Endothelial cell of umbilical vein (primary cell): Measurements from ENCODE around the gene CFAP45. TPM values are rescaled to one million over a fixed set of nuclear protein-coding genes. Genes with fewer than 3 reads are reported as not detected.

Source experiments
- BruUV-seq: library from RNA; stranded (reverse); fragments of 400-500 nt; replicated peaks from 2 replicates; lab custom pipeline; 2021; lab: Mats Ljungman, UMichigan
- CTCF ChIA-PET: fragments of 300-600, 350-600 bp; sonication (Branson Sonifier 250); formaldehyde crosslinking; loops from one replicate; lab custom pipeline; 2021; ENCODE audit warnings: antibody characterized with exemption, inconsistent platforms; lab: Charles Lee
- POLR2A ChIA-PET: fragments of 300-600, 350-600 bp; sonication (Branson Sonifier 250); formaldehyde crosslinking; loops from one replicate; lab custom pipeline; 2021; ENCODE audit warnings: antibody characterized with exemption, inconsistent platforms; lab: Charles Lee
- DNase-seq: peaks from one replicate; pipeline ENCODE4 v3.0.0-alpha.2; 2011; ENCODE audit warnings: low read depth, low spot score
- FAIRE-seq: peaks from 2 replicates; lab custom pipeline; 2011; peaks lifted over from hg19 to GRCh38; lab: Jason Lieb, UNC
- H2AFZ ChIP-seq: 2 replicates; pipeline ENCODE4 v1.6.0; 2012; ENCODE audit warnings: low read depth, low read length, control low read depth, inconsistent platforms
- H3K27ac ChIP-seq: 2 replicates; pipeline ENCODE4 v1.5.1; 2011; ENCODE audit warnings: low read depth, mild to moderate bottlenecking, control low read depth, low read length, moderate library complexity; ENCODE audit not compliant: insufficient read depth
- H3K27me3 ChIP-seq, 2 experiments: 2 replicates each; pipeline versions ENCODE4 v1.6.0 to v1.6.1; 2011; ENCODE audit warnings: low read length in 2 of 2, mixed read lengths in 1 of 2; ENCODE audit not compliant: control insufficient read depth in 2 of 2, insufficient read depth in 2 of 2
- H3K36me3 ChIP-seq, 2 experiments: 2 replicates in 1 of 2; 3 replicates in 1 of 2; pipeline ENCODE4 v1.5.1; 2011; ENCODE audit warnings: low read length in 2 of 2, mild to moderate bottlenecking in 1 of 2, moderate library complexity in 1 of 2; ENCODE audit not compliant: control insufficient read depth in 2 of 2, insufficient read depth in 2 of 2; ENCODE audit errors: extremely low read depth in 1 of 2
- H3K4me1 ChIP-seq: 3 replicates; pipeline ENCODE4 v1.5.1; 2011; ENCODE audit warnings: mild to moderate bottlenecking, low read length; ENCODE audit not compliant: control insufficient read depth, insufficient read depth; ENCODE audit errors: extremely low read depth
- H3K4me2 ChIP-seq: 2 replicates; pipeline ENCODE4 v1.6.1; 2011; ENCODE audit warnings: low read length, control low read depth, mixed read lengths; ENCODE audit not compliant: insufficient read depth
- H3K4me3 ChIP-seq, 3 experiments: fragments of 200-600 bp in 1 of 3; sonication (generic), shearing (Covaris generic) in 1 of 3; replicated peaks in 1 of 3; 2 replicates each; pipeline ENCODE4 v1.5.1; 2011 to 2016; ENCODE audit warnings: control low read depth in 3 of 3, low read length in 3 of 3, mild to moderate bottlenecking in 2 of 3, inconsistent platforms in 1 of 3, low read depth in 1 of 3, moderate library complexity in 1 of 3; ENCODE audit not compliant: insufficient read depth in 1 of 3
- H3K79me2 ChIP-seq: 2 replicates; pipeline ENCODE4 v1.6.0; 2012; ENCODE audit warnings: low read length, inconsistent platforms; ENCODE audit not compliant: control insufficient read depth, insufficient read depth
- H3K9ac ChIP-seq: replicated peaks from 2 replicates; pipeline ENCODE3; 2011; ENCODE audit warnings: low read length, control low read depth; ENCODE audit not compliant: insufficient read depth; ENCODE audit errors: extremely low read depth
- H3K9me1 ChIP-seq: replicated peaks from 3 replicates; pipeline ENCODE4 v1.6.0; 2011; ENCODE audit warnings: mild to moderate bottlenecking, low read length; ENCODE audit not compliant: control insufficient read depth, insufficient read depth; ENCODE audit errors: extremely low read depth
- H3K9me3 ChIP-seq: replicated peaks from 2 replicates; pipeline ENCODE4 v1.5.1; 2012; ENCODE audit warnings: low read length, inconsistent platforms; ENCODE audit not compliant: control insufficient read depth, insufficient read depth
- H4K20me1 ChIP-seq: replicated peaks from 2 replicates; pipeline ENCODE3; 2011; ENCODE audit warnings: mild to moderate bottlenecking, low read length; ENCODE audit not compliant: control insufficient read depth, insufficient read depth; ENCODE audit errors: extremely low read depth
- EZH2 ChIP-seq: IDR thresholded peaks from 2 replicates; pipeline ENCODE4 v1.6.1; 2012; ENCODE audit warnings: borderline replicate concordance, low read depth, mild to moderate bottlenecking, moderate library complexity, low read length, inconsistent platforms; ENCODE audit not compliant: severe bottlenecking
- FOS ChIP-seq: IDR thresholded peaks from 2 replicates; pipeline ENCODE4 v1.6.1; 2011; ENCODE audit warnings: mild to moderate bottlenecking, low read length, moderate library complexity, borderline replicate concordance; ENCODE audit not compliant: insufficient read depth
- GATA2 ChIP-seq: IDR thresholded peaks from 2 replicates; pipeline ENCODE4 v1.7.0; 2011; ENCODE audit warnings: low read depth, mild to moderate bottlenecking, moderate library complexity, mixed read lengths, low read length; ENCODE audit not compliant: insufficient read length, insufficient read depth
- JUN ChIP-seq: IDR thresholded peaks from 2 replicates; pipeline ENCODE4 v1.6.1; 2011; ENCODE audit warnings: borderline replicate concordance, low read depth; ENCODE audit not compliant: insufficient read length, insufficient read depth
- MYC ChIP-seq: IDR thresholded peaks from one replicate; pipeline ENCODE4 v1.6.1; 2011; ENCODE audit warnings: mild to moderate bottlenecking, low read depth, low read length
- POLR2A ChIP-seq: IDR thresholded peaks from 2 replicates; pipeline ENCODE4 v1.6.1; 2012; ENCODE audit warnings: low read depth, mild to moderate bottlenecking, control low read depth, low read length
- POLR2AphosphoS5 ChIP-seq: IDR thresholded peaks from 2 replicates; pipeline ENCODE4 v1.6.1; 2012; ENCODE audit warnings: low read depth, mild to moderate bottlenecking, control low read depth, low read length, moderate library complexity; ENCODE audit not compliant: insufficient read depth
- dilution Hi-C: fragments of 300-500 bp; cut with MboI; formaldehyde crosslinking; loops from one replicate; pipeline ENCODE4 v1.15.0; 2019; ENCODE audit warnings: low sequenced_read_pairs; ENCODE audit not compliant: extremely low pct_ligation_motif_present
- intact Hi-C: fragments of 100-400 bp; cut with micrococcal nuclease; formaldehyde crosslinking; loops from one replicate; pipeline ENCODE4 v1.10.0; 2022
- polyA plus RNA-seq, 4 experiments: library from polyadenylated mRNA; depleted of rRNA in 3 of 4; stranded (reverse) in 3 of 4; unstranded in 1 of 4; fragments of >200 nt; gene quantifications; 2 replicates each; pipeline versions ENCODE4 v1.2.1 to v1.2.3, GENCODE V29; 2011 to 2012; ENCODE audit warnings: missing spikeins in 1 of 4
- total RNA-seq: library from RNA; stranded (reverse); gene quantifications from 2 replicates; pipeline ENCODE4 v1.2.3, GENCODE V29; 2021
- TF ChIP-seq, protein P1 (sequence below), 2 donors: IDR thresholded peaks; 1 replicate in 1 of 2; 2 replicates in 1 of 2; pipeline ENCODE4 v1.5.1; 2011; ENCODE audit warnings: low read length in 2 of 2, mild to moderate bottlenecking in 2 of 2, moderate library complexity in 2 of 2, control low read depth in 1 of 2, inconsistent platforms in 1 of 2, low read depth in 1 of 2; ENCODE audit not compliant: insufficient read depth in 1 of 2; ENCODE audit errors: extremely low read depth in 1 of 2
- TF ChIP-seq, protein P2 (sequence below): IDR thresholded peaks from 2 replicates; pipeline ENCODE4 v1.6.1; 2011; ENCODE audit not compliant: insufficient read depth, insufficient read length

CFAP45 gene
- total and polyA plus RNA-seq, 2 donors (not counting 3 experiments of a cell fraction or from before 2014, with no cell fraction given): 0.25 to 2.5 TPM

DNA sequence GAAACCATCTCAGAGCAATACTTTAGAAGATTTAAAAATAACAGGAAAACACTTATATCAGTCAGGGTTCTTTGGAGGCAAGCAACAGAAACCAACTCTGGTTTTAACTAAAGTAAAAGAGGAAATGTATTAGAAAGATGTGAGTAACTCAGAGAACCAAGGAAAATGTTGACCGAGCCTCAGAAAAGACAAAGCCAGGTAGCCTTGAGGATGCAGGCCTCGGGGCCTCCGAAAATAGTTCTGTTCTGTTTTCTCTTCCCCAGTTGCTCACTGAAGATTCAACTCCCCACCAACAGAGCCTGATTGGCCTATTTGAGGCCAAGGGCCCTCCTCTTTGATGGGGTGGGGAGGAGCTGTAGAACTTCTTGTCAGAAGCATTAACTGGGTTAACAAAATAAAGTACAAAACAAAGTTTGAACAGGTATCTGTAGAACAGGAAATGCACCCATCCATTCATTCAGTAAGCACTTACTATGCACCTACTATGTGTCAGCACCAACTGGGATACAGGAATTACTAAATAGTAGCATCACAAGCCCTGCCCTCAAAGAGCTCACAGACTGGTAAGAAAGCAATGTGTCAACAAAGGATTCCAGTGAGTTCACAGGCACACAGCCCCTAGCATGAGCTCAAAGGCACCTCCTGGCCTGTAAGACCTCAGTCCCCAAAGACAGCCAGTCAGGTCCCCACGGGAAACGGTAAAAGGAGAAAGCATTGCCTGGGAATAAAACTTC lies 60.7 kb downstream of the CFAP45 start:
- Histone ChIP-seq H3K36me3 (no peaks in the 10 kb centered on the region), H3K4me2 (no peak overlapping the region), H2AFZ (no peak overlapping the region), H3K4me3 (no peak overlapping the region), H3K9ac (no peak overlapping the region), H3K9me1 (no peaks in the 10 kb centered on the region), H4K20me1 (no peaks in the 10 kb centered on the region), H3K27me3 (no peaks in the 10 kb centered on the region), H3K79me2 (no peaks in the 10 kb centered on the region), H3K9me3 (no peaks in the 10 kb centered on the region), H3K27ac (no peak overlapping the region), H3K4me1 (no peaks in the 10 kb centered on the region)
- DNase-seq: no peak
- intact Hi-C loops (no loop called here), dilution Hi-C loops (no loop called here)
- TF ChIP-seq POLR2AphosphoS5: no peak
- FAIRE-seq: no peak
- BruUV-seq: no TSS peak
- ChIA-PET CTCF (interaction anchor here (0.8 to 3.7 kb wide), 4 partner anchors 15 to 169 kb away, joined by 3 to 25 read pairs (median 10); no protein-coding TSS in a partner anchor), POLR2A (no interaction called here)

DNA sequence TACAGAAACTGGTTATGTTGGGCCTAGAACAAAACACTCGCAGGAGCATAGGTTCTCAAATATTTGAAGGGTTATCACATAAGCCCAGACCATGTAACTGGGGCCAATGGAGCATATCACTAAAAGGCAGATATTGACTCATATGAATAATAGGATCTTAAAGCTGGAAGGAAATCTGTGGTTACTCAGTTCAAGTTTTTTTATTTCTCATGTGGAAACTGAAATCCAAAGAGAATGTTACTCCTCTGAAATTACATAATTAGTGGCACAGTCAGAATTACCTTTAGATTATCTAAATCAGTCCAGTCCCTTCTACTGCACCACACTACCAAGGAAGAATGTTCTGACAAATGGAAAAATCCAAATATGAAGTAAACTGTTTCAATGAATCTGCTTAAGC lies 61.2 kb downstream of the CFAP45 start:
- no peak overlapping the region for H2AFZ ChIP-seq
- no peaks in the 10 kb centered on the region for H3K79me2 ChIP-seq
- H3K27me3 ChIP-seq: no peaks in the 10 kb centered on the region
- TF ChIP-seq FOS (no peak), EZH2 (no peak), POLR2AphosphoS5 (no peak), GATA2 (no peak), MYC (no peak), JUN (no peak), POLR2A (no peak)
- TF ChIP-seq, protein P1, sequence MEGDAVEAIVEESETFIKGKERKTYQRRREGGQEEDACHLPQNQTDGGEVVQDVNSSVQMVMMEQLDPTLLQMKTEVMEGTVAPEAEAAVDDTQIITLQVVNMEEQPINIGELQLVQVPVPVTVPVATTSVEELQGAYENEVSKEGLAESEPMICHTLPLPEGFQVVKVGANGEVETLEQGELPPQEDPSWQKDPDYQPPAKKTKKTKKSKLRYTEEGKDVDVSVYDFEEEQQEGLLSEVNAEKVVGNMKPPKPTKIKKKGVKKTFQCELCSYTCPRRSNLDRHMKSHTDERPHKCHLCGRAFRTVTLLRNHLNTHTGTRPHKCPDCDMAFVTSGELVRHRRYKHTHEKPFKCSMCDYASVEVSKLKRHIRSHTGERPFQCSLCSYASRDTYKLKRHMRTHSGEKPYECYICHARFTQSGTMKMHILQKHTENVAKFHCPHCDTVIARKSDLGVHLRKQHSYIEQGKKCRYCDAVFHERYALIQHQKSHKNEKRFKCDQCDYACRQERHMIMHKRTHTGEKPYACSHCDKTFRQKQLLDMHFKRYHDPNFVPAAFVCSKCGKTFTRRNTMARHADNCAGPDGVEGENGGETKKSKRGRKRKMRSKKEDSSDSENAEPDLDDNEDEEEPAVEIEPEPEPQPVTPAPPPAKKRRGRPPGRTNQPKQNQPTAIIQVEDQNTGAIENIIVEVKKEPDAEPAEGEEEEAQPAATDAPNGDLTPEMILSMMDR (IDR thresholded peaks at IDR 0.05; ENCODE audit: extremely low read depth in 1 of 2, insufficient read depth in 1 of 2, low read depth in 1 of 2, low read length in 2 of 2): no peak
- TF ChIP-seq, protein P2, sequence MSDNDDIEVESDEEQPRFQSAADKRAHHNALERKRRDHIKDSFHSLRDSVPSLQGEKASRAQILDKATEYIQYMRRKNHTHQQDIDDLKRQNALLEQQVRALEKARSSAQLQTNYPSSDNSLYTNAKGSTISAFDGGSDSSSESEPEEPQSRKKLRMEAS: no peak
- no peaks in the 10 kb centered on the region for H3K4me1 ChIP-seq
- H3K9me3 ChIP-seq: no peaks in the 10 kb centered on the region
- no peak overlapping the region for H3K27ac ChIP-seq
- dilution Hi-C loops: no loop called here
- BruUV-seq: no TSS peak
- no peaks in the 10 kb centered on the region for H3K36me3 ChIP-seq
- intact Hi-C loops: no loop called here
- no peak overlapping the region for H3K4me3 ChIP-seq
- FAIRE-seq (no peak), DNase-seq (no peak)
- no peaks in the 10 kb centered on the region for H3K9me1 ChIP-seq
- ChIA-PET POLR2A (no interaction called here), CTCF (interaction anchor here (2.5 kb wide), 1 partner anchor 52 kb away, joined by 15 read pairs; no protein-coding TSS in a partner anchor)
- H3K9ac ChIP-seq: no peak overlapping the region
- no peak overlapping the region for H3K4me2 ChIP-seq
- H4K20me1 ChIP-seq: no peaks in the 10 kb centered on the region
